H9 (cell line): ENCODE results near the gene UBE2U. TPM values are rescaled to one million over a fixed set of nuclear protein-coding genes. Genes with fewer than 3 reads are reported as not detected.

Experiments
- DNase-seq: peaks from one replicate; pipeline ENCODE4 v3.0.0-alpha.2; 2017
- H2AFZ ChIP-seq: one replicate; pipeline ENCODE4 v1.6.1; 2013; ENCODE audit warnings: mild to moderate bottlenecking, low read length, control low read depth, moderate library complexity
- H2AK5ac ChIP-seq: 2 replicates; pipeline ENCODE4 v1.6.1; 2013; ENCODE audit warnings: low read length, control low read depth, mixed read lengths; ENCODE audit not compliant: insufficient read length
- H2BK120ac ChIP-seq: one replicate; pipeline ENCODE4 v1.6.1; 2013; ENCODE audit warnings: low read depth, mild to moderate bottlenecking, low read length, control low read depth, inconsistent platforms; ENCODE audit not compliant: poor library complexity, severe bottlenecking
- H2BK12ac ChIP-seq: 2 replicates; pipeline ENCODE4 v1.6.1; 2013; ENCODE audit warnings: low read length, control low read depth, mixed read lengths, low read depth; ENCODE audit not compliant: insufficient read length
- H2BK15ac ChIP-seq: 2 replicates; pipeline ENCODE4 v1.6.1; 2013; ENCODE audit warnings: low read depth, low read length, control low read depth
- H2BK20ac ChIP-seq: one replicate; pipeline ENCODE4 v1.6.1; 2013; ENCODE audit warnings: low read depth, mild to moderate bottlenecking, low read length, control low read depth, inconsistent platforms; ENCODE audit not compliant: poor library complexity, severe bottlenecking
- H2BK5ac ChIP-seq: 2 replicates; pipeline ENCODE4 v1.6.1; 2013; ENCODE audit warnings: low read length, control low read depth, mixed read lengths; ENCODE audit not compliant: insufficient read length
- H3K14ac ChIP-seq: 2 replicates; pipeline ENCODE4 v1.6.1; 2013; ENCODE audit warnings: low read length, control low read depth; ENCODE audit not compliant: insufficient read depth
- H3K18ac ChIP-seq: 2 replicates; pipeline ENCODE4 v1.6.1; 2013; ENCODE audit warnings: low read depth, mild to moderate bottlenecking, mixed read lengths, low read length, control low read depth; ENCODE audit not compliant: insufficient read length
- H3K23ac ChIP-seq: 2 replicates; pipeline ENCODE4 v1.6.1; 2013; ENCODE audit warnings: low read length, control low read depth, mixed read lengths, low read depth; ENCODE audit not compliant: insufficient read length
- H3K23me2 ChIP-seq: 2 replicates; pipeline ENCODE4 v1.6.1; 2013; ENCODE audit warnings: low read depth, mild to moderate bottlenecking, mixed read lengths, low read length, control low read depth; ENCODE audit not compliant: insufficient read length, poor library complexity, severe bottlenecking
- H3K27ac ChIP-seq: 2 replicates; pipeline ENCODE4 v1.5.1; 2013; ENCODE audit warnings: low read length, control low read depth, mixed read lengths, low read depth; ENCODE audit not compliant: insufficient read length
- H3K27me3 ChIP-seq: 2 replicates; pipeline ENCODE4 v1.6.1; 2013; ENCODE audit warnings: low read length, control low read depth, inconsistent platforms; ENCODE audit not compliant: insufficient read depth
- H3K4ac ChIP-seq: 2 replicates; pipeline ENCODE4 v1.6.1; 2013; ENCODE audit warnings: low read depth, mild to moderate bottlenecking, control low read depth, inconsistent platforms, low read length, moderate library complexity
- H3K4me1 ChIP-seq: 2 replicates; pipeline ENCODE4 v1.6.1; 2013; ENCODE audit warnings: low read length, control low read depth, inconsistent platforms; ENCODE audit not compliant: insufficient read depth
- H3K4me2 ChIP-seq: 2 replicates; pipeline ENCODE4 v1.6.1; 2013; ENCODE audit warnings: low read length, control low read depth, mixed read lengths; ENCODE audit not compliant: insufficient read length, insufficient read depth
- H3K56ac ChIP-seq: 2 replicates; pipeline ENCODE4 v1.6.1; 2013; ENCODE audit warnings: low read depth, mild to moderate bottlenecking, mixed read lengths, low read length, control low read depth; ENCODE audit not compliant: insufficient read length
- H3K79me1 ChIP-seq: 2 replicates; pipeline ENCODE4 v1.6.1; 2013; ENCODE audit warnings: low read depth, mild to moderate bottlenecking, moderate library complexity, low read length, control low read depth, inconsistent platforms; ENCODE audit not compliant: insufficient read depth, poor library complexity, severe bottlenecking
- H3K79me2 ChIP-seq: 2 replicates; pipeline ENCODE4 v1.6.1; 2013; ENCODE audit warnings: low read length, control low read depth, inconsistent platforms; ENCODE audit not compliant: insufficient read depth
- H3K9ac ChIP-seq: 2 replicates; pipeline ENCODE4 v1.6.1; 2013; ENCODE audit warnings: low read length, control low read depth, mixed read lengths; ENCODE audit not compliant: insufficient read length; ENCODE audit errors: extremely low read depth
- H3K9me3 ChIP-seq: one replicate; pipeline ENCODE4 v1.6.1; 2013; ENCODE audit warnings: low read depth, low read length, inconsistent platforms; ENCODE audit not compliant: control insufficient read depth
- H3T11ph ChIP-seq: one replicate; pipeline ENCODE4 v1.6.1; 2013; ENCODE audit warnings: mild to moderate bottlenecking, low read length, control low read depth, inconsistent platforms
- H4K20me1 ChIP-seq: one replicate; pipeline ENCODE4 v1.6.1; 2013; ENCODE audit not compliant: control insufficient read depth, insufficient read length, insufficient read depth
- H4K5ac ChIP-seq: 2 replicates; pipeline ENCODE4 v1.6.1; 2013; ENCODE audit warnings: low read depth, mild to moderate bottlenecking, mixed read lengths, low read length, control low read depth; ENCODE audit not compliant: insufficient read length
- H4K8ac ChIP-seq: replicated peaks from 2 replicates; pipeline ENCODE4 v1.6.1; 2013; ENCODE audit warnings: low read length, control low read depth, mixed read lengths, low read depth; ENCODE audit not compliant: insufficient read length
- H4K91ac ChIP-seq: 2 replicates; pipeline ENCODE4 v1.6.1; 2013; ENCODE audit warnings: low read depth, mild to moderate bottlenecking, moderate library complexity, mixed read lengths, low read length, control low read depth; ENCODE audit not compliant: insufficient read length
- H3K27ac Mint-ChIP-seq, 3 experiments: 2 replicates in 2 of 3; 3 replicates in 1 of 3; pipeline ENCODE4 v1.8.0; 2020 to 2021; ENCODE audit warnings: mixed read lengths in 3 of 3, mild to moderate bottlenecking in 1 of 3, moderate library complexity in 1 of 3
- H3K27me3 Mint-ChIP-seq: 2 replicates; pipeline ENCODE4 v1.8.0; 2021; ENCODE audit warnings: low read depth, mild to moderate bottlenecking, moderate library complexity, mixed read lengths
- H3K36me3 Mint-ChIP-seq, 3 experiments: 2 replicates in 2 of 3; 3 replicates in 1 of 3; pipeline ENCODE4 v1.8.0; 2020 to 2021; ENCODE audit warnings: low read depth in 3 of 3, mixed read lengths in 3 of 3; ENCODE audit not compliant: insufficient read depth in 1 of 3
- H3K4me1 Mint-ChIP-seq, 2 experiments: 2 replicates each; pipeline ENCODE4 v1.8.0; 2020; ENCODE audit warnings: mixed read lengths in 2 of 2
- H3K4me3 Mint-ChIP-seq, 2 experiments: 2 replicates in 1 of 2; 3 replicates in 1 of 2; pipeline ENCODE4 v1.8.0; 2020 to 2021; ENCODE audit warnings: mild to moderate bottlenecking in 2 of 2, mixed read lengths in 2 of 2, moderate library complexity in 1 of 2
- H3K9me3 Mint-ChIP-seq, 2 experiments: 2 replicates in 1 of 2; 3 replicates in 1 of 2; pipeline ENCODE4 v1.8.0; 2020; ENCODE audit warnings: mild to moderate bottlenecking in 2 of 2, mixed read lengths in 2 of 2, moderate library complexity in 1 of 2
- WGBS: extraction: QIAGEN DNeasy Blood & Tissue Kit; methylation state at CpG from one replicate; pipeline ENCODE4 v1.1.7; 2013; ENCODE audit warnings: missing lambda C conversion rate, low lambda C conversion rate, mixed read lengths; ENCODE audit not compliant: insufficient read length; ENCODE audit errors: extremely low coverage; 5-methylcytosine and 5-hydroxymethylcytosine counted together
- total RNA-seq: library from RNA; stranded (reverse); gene quantifications from 2 replicates; pipeline ENCODE4 v1.2.1, GENCODE V29; 2021
- TF ChIP-seq, protein P1 (sequence below): fragments of 200-600 bp; sonication (generic); conservative IDR thresholded peaks from 3 replicates; pipeline ENCODE4 v1.8.0; 2021; ENCODE audit warnings: antibody characterized with exemption, mild to moderate bottlenecking

The UBE2U gene
- total RNA-seq, 1 experiment from 2014 or later, result not detected

- peaks cover 0 to 1% (median 0%) of the 10 kb centered on the region in 3 experiments; a peak in 1 of 7 replicates for H3K36me3 Mint-ChIP-seq
- no peak overlapping the region for H4K8ac ChIP-seq
- no peak overlapping the region for H2BK20ac ChIP-seq
- TF ChIP-seq, protein P1, sequence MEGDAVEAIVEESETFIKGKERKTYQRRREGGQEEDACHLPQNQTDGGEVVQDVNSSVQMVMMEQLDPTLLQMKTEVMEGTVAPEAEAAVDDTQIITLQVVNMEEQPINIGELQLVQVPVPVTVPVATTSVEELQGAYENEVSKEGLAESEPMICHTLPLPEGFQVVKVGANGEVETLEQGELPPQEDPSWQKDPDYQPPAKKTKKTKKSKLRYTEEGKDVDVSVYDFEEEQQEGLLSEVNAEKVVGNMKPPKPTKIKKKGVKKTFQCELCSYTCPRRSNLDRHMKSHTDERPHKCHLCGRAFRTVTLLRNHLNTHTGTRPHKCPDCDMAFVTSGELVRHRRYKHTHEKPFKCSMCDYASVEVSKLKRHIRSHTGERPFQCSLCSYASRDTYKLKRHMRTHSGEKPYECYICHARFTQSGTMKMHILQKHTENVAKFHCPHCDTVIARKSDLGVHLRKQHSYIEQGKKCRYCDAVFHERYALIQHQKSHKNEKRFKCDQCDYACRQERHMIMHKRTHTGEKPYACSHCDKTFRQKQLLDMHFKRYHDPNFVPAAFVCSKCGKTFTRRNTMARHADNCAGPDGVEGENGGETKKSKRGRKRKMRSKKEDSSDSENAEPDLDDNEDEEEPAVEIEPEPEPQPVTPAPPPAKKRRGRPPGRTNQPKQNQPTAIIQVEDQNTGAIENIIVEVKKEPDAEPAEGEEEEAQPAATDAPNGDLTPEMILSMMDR, result no peak
- no peak for DNase-seq
- no peak overlapping the region for H2BK5ac ChIP-seq
- H3K4me1 Mint-ChIP-seq, result peaks cover 9 to 12% of the 10 kb centered on the region in 2 experiments
- no peak overlapping the region for H3K27ac ChIP-seq
- no peaks in the 10 kb centered on the region for H4K20me1 ChIP-seq
- H4K5ac ChIP-seq, result no peak overlapping the region
- no peak overlapping the region for H3K4ac ChIP-seq
- H3K27me3 Mint-ChIP-seq, result no peaks in the 10 kb centered on the region; the same call in 1 of the 2 replicates
- no peaks in the 10 kb centered on the region for H3K23me2 ChIP-seq
- H3K4me2 ChIP-seq, result no peak overlapping the region
- H2AFZ ChIP-seq, result no peak overlapping the region
- H3K79me1 ChIP-seq, result no peaks in the 10 kb centered on the region
- H4K91ac ChIP-seq, result no peak overlapping the region
- H3K79me2 ChIP-seq, result no peaks in the 10 kb centered on the region
- H2AK5ac ChIP-seq, result no peak overlapping the region
- no peaks in the 10 kb centered on the region for H3K27me3 ChIP-seq
- no peak overlapping the region for H3K14ac ChIP-seq
- H3K23ac ChIP-seq, result no peak overlapping the region
- H3K9me3 Mint-ChIP-seq, result peaks cover 0 to 5% of the 10 kb centered on the region in 2 experiments; a peak in 2 of 5 replicates
- H2BK12ac ChIP-seq, result no peak overlapping the region
- no peak overlapping the region for H3T11ph ChIP-seq
- H3K9me3 ChIP-seq, result no peaks in the 10 kb centered on the region
- H3K18ac ChIP-seq, result no peak overlapping the region
- no peak overlapping the region for H2BK15ac ChIP-seq
- H3K4me3 Mint-ChIP-seq, result no peak overlapping the region
- H3K9ac ChIP-seq, result no peak overlapping the region
- H2BK120ac ChIP-seq, result no peak overlapping the region
- no CpG with 5 or more reads among the region's 4 CpGs for WGBS
- no peak overlapping the region for H3K56ac ChIP-seq
- H3K4me1 ChIP-seq, result no peaks in the 10 kb centered on the region; the same call in 1 of the 2 replicates
- H3K27ac Mint-ChIP-seq, result no peak overlapping the region
Measured at GRCh38 chr1:64280001-64280400, 76.6 kb downstream of the UBE2U start.
